Trophoblast cell (in vitro differentiated cells and primary cell): ENCODE results near the gene ZDHHC16.

ENCODE experiments used
- DNase-seq, 2 donors: peaks; one replicate each; pipeline ENCODE4 v3.0.0-alpha.2; 2016
- H2AFZ ChIP-seq: 2 replicates; pipeline ENCODE4 v1.6.1; 2013; ENCODE audit warnings: low read length, moderate library complexity, mild to moderate bottlenecking; ENCODE audit not compliant: insufficient read depth, poor library complexity
- H2AK5ac ChIP-seq: 2 replicates; pipeline ENCODE4 v1.6.1; 2013; ENCODE audit warnings: mild to moderate bottlenecking, low read length
- H2BK120ac ChIP-seq: 2 replicates; pipeline ENCODE4 v1.6.1; 2013; ENCODE audit warnings: low read length, mild to moderate bottlenecking, moderate library complexity; ENCODE audit not compliant: insufficient read depth, poor library complexity
- H2BK12ac ChIP-seq: 2 replicates; pipeline ENCODE4 v1.6.1; 2013; ENCODE audit warnings: mild to moderate bottlenecking, low read length, moderate library complexity
- H2BK5ac ChIP-seq: 2 replicates; pipeline ENCODE4 v1.6.1; 2013; ENCODE audit warnings: low read length, low read depth, moderate library complexity, mild to moderate bottlenecking; ENCODE audit not compliant: poor library complexity
- H3K14ac ChIP-seq: 2 replicates; pipeline ENCODE4 v1.6.1; 2013; ENCODE audit warnings: mild to moderate bottlenecking, low read length
- H3K18ac ChIP-seq: 2 replicates; pipeline ENCODE4 v1.6.1; 2013; ENCODE audit warnings: mild to moderate bottlenecking, low read length
- H3K23ac ChIP-seq: 2 replicates; pipeline ENCODE4 v1.6.1; 2013; ENCODE audit warnings: low read length
- H3K27ac ChIP-seq: 2 replicates; pipeline ENCODE4 v1.5.1; 2013; ENCODE audit warnings: low read depth, mild to moderate bottlenecking, inconsistent platforms, low read length, moderate library complexity
- H3K27me3 ChIP-seq: 2 replicates; pipeline ENCODE4 v1.6.1; 2013; ENCODE audit warnings: inconsistent platforms, mild to moderate bottlenecking, low read length, moderate library complexity; ENCODE audit not compliant: insufficient read depth
- H3K36me3 ChIP-seq, 2 experiments: 1 replicate in 1 of 2; 2 replicates in 1 of 2; pipeline ENCODE4 v1.6.1; 2013; ENCODE audit warnings: low read length in 2 of 2, mild to moderate bottlenecking in 2 of 2, moderate library complexity in 1 of 2; ENCODE audit not compliant: insufficient read depth in 2 of 2, control insufficient read depth in 1 of 2
- H3K4ac ChIP-seq: 2 replicates; pipeline ENCODE4 v1.6.1; 2013; ENCODE audit warnings: low read depth, mild to moderate bottlenecking, low read length, moderate library complexity
- H3K4me1 ChIP-seq, 2 experiments: 1 replicate in 1 of 2; 2 replicates in 1 of 2; pipeline ENCODE4 v1.6.1; 2013; ENCODE audit warnings: low read length in 2 of 2, mild to moderate bottlenecking in 2 of 2, moderate library complexity in 1 of 2; ENCODE audit not compliant: insufficient read depth in 2 of 2, control insufficient read depth in 1 of 2
- H3K4me2 ChIP-seq: 2 replicates; pipeline ENCODE4 v1.6.1; 2013; ENCODE audit warnings: inconsistent platforms, mild to moderate bottlenecking, low read length, moderate library complexity
- H3K4me3 ChIP-seq: 2 replicates; pipeline ENCODE4 v1.5.1; 2013; ENCODE audit warnings: mild to moderate bottlenecking, low read depth, low read length, inconsistent platforms
- H3K79me1 ChIP-seq: one replicate; pipeline ENCODE4 v1.6.1; 2013; ENCODE audit warnings: low read length
- H3K79me2 ChIP-seq: 2 replicates; pipeline ENCODE4 v1.6.1; 2013; ENCODE audit warnings: low read length, mild to moderate bottlenecking; ENCODE audit not compliant: control insufficient read depth, insufficient read depth, poor library complexity
- H3K9ac ChIP-seq: 2 replicates; pipeline ENCODE4 v1.6.1; 2013; ENCODE audit warnings: mild to moderate bottlenecking, low read length
- H3K9me3 ChIP-seq: 2 replicates; pipeline ENCODE4 v1.6.1; 2013; ENCODE audit warnings: low read depth, mild to moderate bottlenecking, control low read depth, inconsistent platforms, low read length; ENCODE audit not compliant: insufficient read depth
- H4K12ac ChIP-seq: 2 replicates; pipeline ENCODE4 v1.6.1; 2013; ENCODE audit warnings: low read depth, mild to moderate bottlenecking, low read length, moderate library complexity
- H4K8ac ChIP-seq: 2 replicates; pipeline ENCODE4 v1.6.1; 2013; ENCODE audit warnings: low read depth, mild to moderate bottlenecking, low read length, moderate library complexity
- H4K91ac ChIP-seq: one replicate; pipeline ENCODE4 v1.6.1; 2013; ENCODE audit warnings: low read depth, mild to moderate bottlenecking, low read length, moderate library complexity
- WGBS: extraction: QIAGEN DNeasy Blood & Tissue Kit; methylation state at CpG from one replicate; pipeline ENCODE4 v1.1.7; 2013; ENCODE audit warnings: missing lambda C conversion rate; ENCODE audit not compliant: insufficient read length, insufficient coverage; ENCODE audit errors: extremely low coverage; 5-methylcytosine and 5-hydroxymethylcytosine counted together

ZDHHC16 gene

DNA sequence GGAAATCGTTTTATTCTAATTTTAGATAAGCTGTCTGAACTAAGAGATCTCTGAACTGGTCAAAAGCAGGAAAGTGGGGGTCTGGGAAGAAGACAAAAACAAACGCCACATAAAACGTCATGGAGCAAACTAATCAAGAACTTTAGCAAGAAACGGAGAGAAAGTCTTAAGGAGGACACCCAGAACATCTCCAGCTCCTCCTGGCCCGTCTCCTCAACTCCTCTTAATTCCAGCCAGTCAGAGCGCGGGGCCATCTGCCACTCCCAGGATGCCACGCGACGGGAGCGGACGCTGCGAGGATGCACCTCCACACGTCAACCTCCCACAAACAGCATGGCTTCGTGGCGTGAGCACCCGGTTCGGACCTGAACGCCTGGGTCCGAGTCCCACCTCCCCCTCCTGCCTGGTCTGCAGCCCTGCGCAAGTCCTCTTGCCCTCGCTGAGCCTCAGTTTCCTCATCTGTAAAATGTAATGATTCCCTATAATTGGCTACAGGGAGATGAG is 51.6 kb downstream of the ZDHHC16 start:
- Histone ChIP-seq H4K12ac (peak overlapping the region; percentile 86), H3K27me3 (peaks cover 6% of the 10 kb centered on the region), H3K36me3 (peaks cover 2 to 8% of the 10 kb centered on the region in 2 experiments), H3K79me2 (peaks cover 17% of the 10 kb centered on the region), H2BK120ac (peak overlapping the region; percentile 78), H3K14ac (peak overlapping the region; percentile 97), H3K23ac (no peak overlapping the region), H3K4me1 (peaks cover 10 to 11% of the 10 kb centered on the region in 2 experiments), H3K79me1 (peaks cover 14% of the 10 kb centered on the region), H4K91ac (peak overlapping the region; percentile 93), H4K8ac (peak overlapping the region; percentile 92), H2AFZ (peak overlapping the region; percentile 82), H2BK5ac (peak overlapping the region; percentile 55), H3K9me3 (no peaks in the 10 kb centered on the region), H3K27ac (peak overlapping the region; percentile 76), H3K18ac (peak overlapping the region; percentile 89), H2AK5ac (peak overlapping the region; percentile 78), H3K9ac (peak overlapping the region; percentile 99), H3K4ac (peak overlapping the region; percentile 80), H3K4me3 (peak overlapping the region; percentile 99), H3K4me2 (peak overlapping the region; percentile 85), H2BK12ac (peak overlapping the region; percentile 25)
- peak; percentile 51 to 78 for DNase-seq
- no CpG with 5 or more reads among the region's 22 CpGs for WGBS

GRCh38 chr10:97498076-97498840 is 52.3 kb downstream of the ZDHHC16 start, which contains the start of gene MMS19:
Gene MMS19 (minus strand): TSS chr10:97498422. CDS start chr10:97498384, 38 bp downstream.
- peak within 1 kb of the TSS; percentile 87 for H3K4me2 ChIP-seq
- no peak within 1 kb of the TSS for H3K23ac ChIP-seq
- no peaks in the 10 kb centered on the region for H3K9me3 ChIP-seq
- peak within 1 kb of the TSS; percentile 78 for H2BK5ac ChIP-seq
- peak within 1 kb of the TSS; percentile 99 for H3K4me3 ChIP-seq
- peak within 1 kb of the TSS; percentile 89 for H3K27ac ChIP-seq
- H4K12ac ChIP-seq, result peak within 1 kb of the TSS; percentile 86
- H3K4me1 ChIP-seq, result peaks cover 10 to 11% of the 10 kb centered on the region in 2 experiments
- peak within 1 kb of the TSS; percentile 78 for H2AK5ac ChIP-seq
- peak within 1 kb of the TSS; percentile 25 for H2BK12ac ChIP-seq
- peak within 1 kb of the TSS; percentile 93 for H2AFZ ChIP-seq
- H3K36me3 ChIP-seq, result peaks cover under 1 to 3% of the 10 kb centered on the region in 2 experiments
- H2BK120ac ChIP-seq, result peak within 1 kb of the TSS; percentile 78
- DNase-seq, result peak; percentile 99 to 100
- peak within 1 kb of the TSS; percentile 95 for H3K18ac ChIP-seq
- peak within 1 kb of the TSS; percentile 97 for H3K14ac ChIP-seq
- peak within 1 kb of the TSS; percentile 93 for H4K91ac ChIP-seq
- H3K27me3 ChIP-seq, result peaks cover 6% of the 10 kb centered on the region
- H3K79me2 ChIP-seq, result peaks cover 17% of the 10 kb centered on the region
- WGBS, result no CpG with 5 or more reads among the region's 73 CpGs
- H3K4ac ChIP-seq, result peak within 1 kb of the TSS; percentile 80
- H3K79me1 ChIP-seq, result peaks cover 14% of the 10 kb centered on the region
- H4K8ac ChIP-seq, result peak within 1 kb of the TSS; percentile 92
- H3K9ac ChIP-seq, result peak within 1 kb of the TSS; percentile 99

- Histone ChIP-seq H2AK5ac (peak within 1 kb of the TSS; percentile 78), H3K4ac (peak within 1 kb of the TSS; percentile 80), H3K4me3 (peak within 1 kb of the TSS; percentile 99), H2AFZ (peak within 1 kb of the TSS; percentile 93), H3K36me3 (peaks cover 0 to 2% of the 10 kb centered on the region in 2 experiments), H3K79me1 (peaks cover 14% of the 10 kb centered on the region), H3K14ac (peak within 1 kb of the TSS; percentile 97), H3K18ac (peak within 1 kb of the TSS; percentile 95), H3K4me2 (peak within 1 kb of the TSS; percentile 87), H4K12ac (peak within 1 kb of the TSS; percentile 86), H3K23ac (no peak within 1 kb of the TSS), H4K8ac (peak within 1 kb of the TSS; percentile 92), H3K9ac (peak within 1 kb of the TSS; percentile 99), H3K4me1 (peaks cover 10 to 11% of the 10 kb centered on the region in 2 experiments), H2BK5ac (peak within 1 kb of the TSS; percentile 78), H2BK120ac (peak within 1 kb of the TSS; percentile 78), H3K79me2 (peaks cover 17% of the 10 kb centered on the region), H3K27me3 (peaks cover 6% of the 10 kb centered on the region), H2BK12ac (peak within 1 kb of the TSS; percentile 25), H3K9me3 (peaks cover 2% of the 10 kb centered on the region), H3K27ac (peak within 1 kb of the TSS; percentile 89), H4K91ac (peak within 1 kb of the TSS; percentile 93)
- DNase-seq, result no peak
- WGBS, result no CpG with 5 or more reads among the region's 66 CpGs
Measured at GRCh38 chr10:97498841-97499560, 53.0 kb downstream of the ZDHHC16 start, which contains the start of gene UBTD1. Gene UBTD1 (plus strand): TSS chr10:97498924. CDS start chr10:97499204, 280 bp downstream.
